ENCODE results near the gene CBY1. TPM values are rescaled to one million over a fixed set of nuclear protein-coding genes. Genes with fewer than 3 reads are reported as not detected.

The CBY1 gene
- total RNA-seq, 2 donors from 2014 or later, result 40.7 to 60.9 TPM

DNA sequence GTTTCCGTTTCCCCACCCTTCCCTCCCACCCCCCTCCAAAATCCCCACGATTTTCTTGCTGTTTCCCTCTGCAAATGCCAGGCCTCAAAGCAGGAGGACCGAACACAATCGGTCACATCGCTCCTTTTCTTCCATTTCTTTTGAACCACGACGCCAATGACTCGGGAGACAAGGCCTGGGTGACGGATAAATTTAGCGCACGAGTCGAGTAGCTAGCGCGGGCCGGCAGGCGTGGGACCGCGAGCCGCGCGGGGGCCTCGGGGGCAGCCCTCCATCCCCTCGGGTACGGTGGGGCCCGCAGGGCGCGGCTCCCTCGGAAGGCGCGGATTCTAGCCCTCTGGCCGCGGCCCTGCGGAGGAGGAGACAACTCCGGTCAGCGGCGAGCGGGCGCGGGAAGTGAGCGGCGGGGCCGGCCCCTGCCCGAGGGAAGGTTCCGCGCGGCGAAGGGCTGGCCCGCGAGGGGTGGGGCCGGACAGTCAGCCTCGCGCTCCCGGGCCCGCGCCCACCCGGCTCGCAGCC is 43.9 kb downstream of the CBY1 start:
- Histone ChIP-seq H3K9ac (ENCODE audit: extremely low read depth, low read length, poor library complexity, severe bottlenecking) (peak overlapping the region; percentile 87), H3K27me3 (ENCODE audit: control insufficient read depth, insufficient read depth, low read length, poor library complexity, severe bottlenecking) (no peaks in the 10 kb centered on the region), H3K36me3 (ENCODE audit: control insufficient read depth, insufficient read depth, low read length) (no peaks in the 10 kb centered on the region), H3K9me3 (ENCODE audit: control insufficient read depth, low read length) (no peaks in the 10 kb centered on the region), H3K4me1 (ENCODE audit: control insufficient read depth, insufficient read depth, low read length) (peaks cover 5% of the 10 kb centered on the region), H3K4me3 (ENCODE audit: low read length) (peak overlapping the region; percentile 86), H3K27ac (ENCODE audit: low read depth, low read length) (peak overlapping the region; percentile 86)
- TF ChIP-seq, protein P1, sequence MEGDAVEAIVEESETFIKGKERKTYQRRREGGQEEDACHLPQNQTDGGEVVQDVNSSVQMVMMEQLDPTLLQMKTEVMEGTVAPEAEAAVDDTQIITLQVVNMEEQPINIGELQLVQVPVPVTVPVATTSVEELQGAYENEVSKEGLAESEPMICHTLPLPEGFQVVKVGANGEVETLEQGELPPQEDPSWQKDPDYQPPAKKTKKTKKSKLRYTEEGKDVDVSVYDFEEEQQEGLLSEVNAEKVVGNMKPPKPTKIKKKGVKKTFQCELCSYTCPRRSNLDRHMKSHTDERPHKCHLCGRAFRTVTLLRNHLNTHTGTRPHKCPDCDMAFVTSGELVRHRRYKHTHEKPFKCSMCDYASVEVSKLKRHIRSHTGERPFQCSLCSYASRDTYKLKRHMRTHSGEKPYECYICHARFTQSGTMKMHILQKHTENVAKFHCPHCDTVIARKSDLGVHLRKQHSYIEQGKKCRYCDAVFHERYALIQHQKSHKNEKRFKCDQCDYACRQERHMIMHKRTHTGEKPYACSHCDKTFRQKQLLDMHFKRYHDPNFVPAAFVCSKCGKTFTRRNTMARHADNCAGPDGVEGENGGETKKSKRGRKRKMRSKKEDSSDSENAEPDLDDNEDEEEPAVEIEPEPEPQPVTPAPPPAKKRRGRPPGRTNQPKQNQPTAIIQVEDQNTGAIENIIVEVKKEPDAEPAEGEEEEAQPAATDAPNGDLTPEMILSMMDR (conservative IDR thresholded peaks at IDR 0.05), result no peak
- Mint-ChIP-seq H3K9me3 (no peaks in the 10 kb centered on the region), H3K4me1 (peaks cover 46% of the 10 kb centered on the region), H3K36me3 (ENCODE audit: low read depth) (peaks cover 17% of the 10 kb centered on the region), H3K27ac (peak overlapping the region; percentile 95), H3K27me3 (ENCODE audit: insufficient read depth) (no peaks in the 10 kb centered on the region), H3K4me3 (peak overlapping the region; percentile 82)
- no peak for DNase-seq
- 0 to 1% methylated on average over 24 to 57 of the region's 57 CpGs for WGBS, 2 experiments (ENCODE audit: insufficient coverage in 1 of 2, insufficient read length in 1 of 2)

DNA sequence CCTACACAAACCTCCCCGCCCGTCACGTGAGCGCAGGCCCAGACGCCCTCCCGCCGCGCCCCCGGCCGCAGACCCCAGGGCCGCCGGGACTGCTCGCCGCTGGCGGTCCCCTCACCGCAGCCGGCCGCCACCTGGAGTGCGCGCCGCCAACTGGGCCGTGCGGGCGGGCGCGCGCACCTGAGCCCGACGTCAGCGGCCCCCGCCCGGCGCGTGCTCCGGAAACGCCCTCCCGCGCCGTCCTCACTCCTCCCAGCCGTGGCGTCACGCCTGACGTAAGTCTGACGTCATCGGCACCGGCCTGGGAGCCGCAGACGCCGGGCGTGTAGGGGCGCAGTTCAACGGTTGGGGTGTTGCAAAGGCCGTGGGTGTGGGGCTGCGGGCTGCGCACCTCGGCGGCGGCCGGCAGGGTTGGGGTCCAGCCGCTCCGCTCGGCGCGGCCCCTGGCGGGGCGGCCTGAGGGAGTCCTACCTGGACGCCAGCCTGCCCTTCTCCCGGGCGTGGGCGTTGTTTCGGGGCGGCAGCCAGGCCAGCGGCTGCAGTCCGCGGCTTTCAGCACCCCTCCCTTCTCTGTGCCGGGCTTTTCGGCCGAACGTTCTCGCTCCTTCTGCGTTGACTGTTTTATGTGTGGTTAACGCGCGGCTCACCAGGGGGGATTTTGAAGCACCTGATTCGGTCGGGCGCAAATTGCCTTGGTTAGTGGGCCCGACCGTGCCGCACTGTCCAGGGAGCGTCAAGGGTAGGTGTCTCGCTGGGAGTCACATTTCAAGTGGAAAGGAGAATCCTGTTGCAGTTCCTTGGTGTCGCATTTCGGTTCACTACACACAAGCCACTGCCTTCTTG is 44.6 kb downstream of the CBY1 start, which contains the start of gene JOSD1:
JOSD1 (minus strand) TSS at position 155 of the 840 bp plus-strand sequence. CDS start 956 bp downstream, outside the sequence.
- peaks cover 46% of the 10 kb centered on the region for H3K4me1 Mint-ChIP-seq
- Histone ChIP-seq H3K4me3 (ENCODE audit: low read length) (peak within 1 kb of the TSS; percentile 88), H3K27ac (ENCODE audit: low read depth, low read length) (peak within 1 kb of the TSS; percentile 86), H3K4me1 (ENCODE audit: control insufficient read depth, insufficient read depth, low read length) (peaks cover 5% of the 10 kb centered on the region), H3K9me3 (ENCODE audit: control insufficient read depth, low read length) (no peaks in the 10 kb centered on the region), H3K36me3 (ENCODE audit: control insufficient read depth, insufficient read depth, low read length) (no peaks in the 10 kb centered on the region), H3K9ac (ENCODE audit: extremely low read depth, low read length, poor library complexity, severe bottlenecking) (peak within 1 kb of the TSS; percentile 90), H3K27me3 (ENCODE audit: control insufficient read depth, insufficient read depth, low read length, poor library complexity, severe bottlenecking) (no peaks in the 10 kb centered on the region)
- H3K4me3 Mint-ChIP-seq, result peak within 1 kb of the TSS; percentile 82
- H3K9me3 Mint-ChIP-seq, result no peaks in the 10 kb centered on the region
- H3K27me3 Mint-ChIP-seq (ENCODE audit: insufficient read depth), result no peaks in the 10 kb centered on the region
- H3K36me3 Mint-ChIP-seq (ENCODE audit: low read depth), result peaks cover 17% of the 10 kb centered on the region
- DNase-seq, result peak; percentile 96
- TF ChIP-seq, protein P1 (conservative IDR thresholded peaks at IDR 0.05), result peak; percentile 22
- H3K27ac Mint-ChIP-seq, result peak within 1 kb of the TSS; percentile 98
- WGBS, 2 experiments (ENCODE audit: insufficient coverage in 1 of 2, insufficient read length in 1 of 2), result 1% methylated on average over 42 to 94 of the region's 94 CpGs

DNA sequence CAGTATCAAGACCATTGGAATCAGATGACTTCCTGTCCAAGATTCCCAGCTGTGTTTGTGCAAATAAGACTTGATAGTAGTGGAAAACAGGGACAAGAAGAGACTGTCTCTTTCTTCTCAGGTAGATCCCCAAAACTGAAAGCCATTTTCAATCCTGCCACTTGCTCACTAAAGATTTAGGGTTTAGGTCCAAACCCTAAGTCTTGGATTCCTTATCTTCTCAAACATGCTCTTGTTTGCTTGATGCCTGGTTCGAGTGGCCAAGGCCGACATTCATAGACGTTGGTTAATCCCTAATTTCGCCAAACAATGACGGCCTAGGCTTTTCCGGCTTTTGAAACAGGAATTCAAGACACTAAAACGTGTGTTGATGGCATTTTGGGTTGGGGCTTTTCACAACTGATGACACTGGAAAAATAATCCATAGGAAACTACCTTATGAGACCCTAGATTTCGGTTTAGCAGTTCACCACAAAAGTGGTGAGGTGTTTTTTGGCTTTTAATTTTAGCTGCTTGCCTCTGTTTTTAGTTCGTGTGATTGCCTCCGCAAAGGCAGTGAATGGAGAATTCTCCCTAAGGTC is 48.3 kb downstream of the CBY1 start:
- WGBS, 2 experiments (ENCODE audit: insufficient coverage in 1 of 2, insufficient read length in 1 of 2), result 44 to 45% methylated on average over 5 to 10 of the region's 10 CpGs
- peaks cover 2% of the 10 kb centered on the region for H3K36me3 Mint-ChIP-seq (ENCODE audit: low read depth)
- TF ChIP-seq, protein P1 (conservative IDR thresholded peaks at IDR 0.05), result no peak
- peak overlapping the region; percentile 99 for H3K27ac Mint-ChIP-seq
- H3K27ac ChIP-seq (ENCODE audit: low read depth, low read length), result peak overlapping the region; percentile 59
- H3K27me3 Mint-ChIP-seq (ENCODE audit: insufficient read depth), result no peaks in the 10 kb centered on the region
- H3K4me3 Mint-ChIP-seq, result peak overlapping the region; percentile 86
- DNase-seq, result no peak
- H3K9me3 ChIP-seq (ENCODE audit: control insufficient read depth, low read length), result no peaks in the 10 kb centered on the region
- H3K4me3 ChIP-seq (ENCODE audit: low read length), result peak overlapping the region; percentile 72
- no peaks in the 10 kb centered on the region for H3K27me3 ChIP-seq (ENCODE audit: control insufficient read depth, insufficient read depth, low read length, poor library complexity, severe bottlenecking)
- peaks cover 8% of the 10 kb centered on the region for H3K36me3 ChIP-seq (ENCODE audit: control insufficient read depth, insufficient read depth, low read length)
- H3K4me1 ChIP-seq (ENCODE audit: control insufficient read depth, insufficient read depth, low read length), result peaks cover 4% of the 10 kb centered on the region
- H3K9ac ChIP-seq (ENCODE audit: extremely low read depth, low read length, poor library complexity, severe bottlenecking), result peak overlapping the region; percentile 51
- no peaks in the 10 kb centered on the region for H3K9me3 Mint-ChIP-seq
- H3K4me1 Mint-ChIP-seq, result peaks cover 38% of the 10 kb centered on the region
